Fibroblast of mammary gland (primary cell): Measurements from ENCODE around the gene HINFP.
A peak's percentile ranks its signal among the peaks of the same experiment; 100 is the strongest.

Experiments
- DNase-seq: peaks from one replicate; pipeline ENCODE4 v3.0.0-alpha.2; 2010; ENCODE audit warnings: low read depth
- H3K4me3 ChIP-seq: 2 replicates; pipeline ENCODE4 v1.5.1; 2011; ENCODE audit warnings: low read depth, mild to moderate bottlenecking, low read length, moderate library complexity; ENCODE audit not compliant: control insufficient read depth
- CTCF ChIP-seq: conservative IDR thresholded peaks from 2 replicates; pipeline ENCODE4 v1.5.1; 2011; ENCODE audit warnings: low read depth, low read length, inconsistent platforms; ENCODE audit not compliant: control insufficient read depth, insufficient read depth

The HINFP gene

GRCh38 chr11:119085437-119085847 is 35.9 kb upstream of the HINFP start:
- TF ChIP-seq CTCF = no peak
- no peak for DNase-seq
- H3K4me3 ChIP-seq = peak overlapping the region; percentile 75

GRCh38 chr11:119087123-119087522 is 34.3 kb upstream of the HINFP start:
- DNase-seq = no peak
- no peak overlapping the region for H3K4me3 ChIP-seq
- no peak for TF ChIP-seq CTCF

GRCh38 chr11:119087747-119088241 is 33.6 kb upstream of the HINFP start:
- no peak overlapping the region for H3K4me3 ChIP-seq
- no peak for DNase-seq
- no peak for TF ChIP-seq CTCF

- DNase-seq = no peak
- no peak overlapping the region for H3K4me3 ChIP-seq
- TF ChIP-seq CTCF = no peak
These were observed 33.0 kb upstream of the HINFP start for GRCh38 chr11:119088406-119088805.

GRCh38 chr11:119089319-119089718 is 32.1 kb upstream of the HINFP start:
- DNase-seq = no peak
- H3K4me3 ChIP-seq = no peak overlapping the region
- no peak for TF ChIP-seq CTCF

- DNase-seq = no peak
- TF ChIP-seq CTCF = no peak
- no peak overlapping the region for H3K4me3 ChIP-seq
These were observed 30.2 kb upstream of the HINFP start for GRCh38 chr11:119091178-119091577.
